GM19239 (cell line): Measurements from ENCODE around the gene DCTN2.
"Not testable (repeated sequence)": the region's sequence is repeated elsewhere in the genome, so short reads cannot be mapped to it uniquely, and the experiment has no call there.

ENCODE experiments used
- DNase-seq: peaks from one replicate; pipeline ENCODE4 v3.0.0; 2011; ENCODE audit warnings: low spot score; ENCODE audit not compliant: insufficient read length
- FAIRE-seq: peaks from 2 replicates; lab custom pipeline; 2011; peaks lifted over from hg19 to GRCh38; lab: Jason Lieb, UNC

The DCTN2 gene

DNA sequence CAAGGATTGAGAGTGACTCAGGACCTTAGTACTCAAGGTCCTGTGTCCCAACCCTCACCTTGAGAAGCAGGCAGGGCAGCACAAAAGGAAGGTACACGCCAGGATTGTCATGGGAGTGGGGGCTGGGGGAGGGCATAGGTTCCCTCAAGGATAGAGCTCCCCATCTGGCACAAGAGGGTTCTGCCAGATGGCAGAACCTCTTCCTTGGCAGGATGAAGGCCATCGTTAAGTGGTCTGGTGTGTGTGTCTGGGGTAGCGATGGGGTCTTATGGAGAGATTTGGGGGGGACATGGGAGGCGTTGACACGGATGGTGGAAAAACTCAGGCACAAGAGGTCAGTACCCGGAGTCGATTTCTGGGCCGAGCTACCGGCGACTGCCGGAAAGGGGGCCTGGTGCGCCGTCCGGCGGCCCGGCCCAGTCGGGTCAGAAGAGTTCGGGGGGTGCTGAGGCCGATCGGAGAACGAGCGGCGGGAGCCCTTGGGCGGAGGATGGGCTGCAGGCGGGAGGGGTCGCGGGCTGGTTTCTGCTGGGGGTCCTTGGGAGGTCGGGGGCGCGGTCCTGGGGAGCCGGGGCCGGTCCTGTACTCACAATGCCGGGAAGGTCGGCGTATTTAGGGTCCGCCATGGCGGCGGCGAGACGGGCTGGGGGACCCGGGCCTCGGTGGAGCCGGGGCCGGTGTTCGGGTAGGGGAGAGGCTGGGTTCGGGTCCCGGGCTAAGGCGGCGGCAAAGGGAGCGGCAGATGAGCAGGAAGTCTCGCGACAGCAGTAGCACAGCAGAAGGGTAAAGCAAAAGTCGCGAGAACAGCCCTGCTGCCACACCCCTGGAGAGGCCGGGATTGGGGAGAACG, at the start of gene DCTN2:
Gene DCTN2 (minus strand): TSS at position 755 of the 850 bp plus-strand sequence. CDS start 129 bp downstream, at position 626.
- DNase-seq, result peak; percentile 99

DNA sequence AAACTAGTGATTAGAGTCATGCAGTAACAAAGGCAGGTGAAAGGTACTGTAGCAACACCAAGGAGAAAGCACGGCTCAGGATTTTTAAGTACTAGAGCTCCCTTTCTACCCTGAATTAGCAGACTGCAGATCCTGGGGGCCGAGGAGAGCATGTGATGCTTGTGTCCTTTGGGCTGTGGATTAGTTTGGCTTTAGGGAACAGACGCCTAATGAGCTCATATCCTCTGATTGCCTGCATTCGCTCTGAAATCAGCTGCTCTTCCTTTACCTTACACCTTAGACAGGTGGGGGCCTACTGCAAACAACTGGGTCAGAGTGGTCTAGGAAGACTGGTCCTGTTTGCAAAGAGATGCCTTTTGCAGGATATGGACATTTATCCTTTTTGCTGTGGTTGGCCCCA, 46.2 kb upstream of the DCTN2 start:
- FAIRE-seq, result no peak
- DNase-seq, result no peak

More for the DNA sequence above, at the start of gene DCTN2:
- peak; percentile 94 for FAIRE-seq

DNA sequence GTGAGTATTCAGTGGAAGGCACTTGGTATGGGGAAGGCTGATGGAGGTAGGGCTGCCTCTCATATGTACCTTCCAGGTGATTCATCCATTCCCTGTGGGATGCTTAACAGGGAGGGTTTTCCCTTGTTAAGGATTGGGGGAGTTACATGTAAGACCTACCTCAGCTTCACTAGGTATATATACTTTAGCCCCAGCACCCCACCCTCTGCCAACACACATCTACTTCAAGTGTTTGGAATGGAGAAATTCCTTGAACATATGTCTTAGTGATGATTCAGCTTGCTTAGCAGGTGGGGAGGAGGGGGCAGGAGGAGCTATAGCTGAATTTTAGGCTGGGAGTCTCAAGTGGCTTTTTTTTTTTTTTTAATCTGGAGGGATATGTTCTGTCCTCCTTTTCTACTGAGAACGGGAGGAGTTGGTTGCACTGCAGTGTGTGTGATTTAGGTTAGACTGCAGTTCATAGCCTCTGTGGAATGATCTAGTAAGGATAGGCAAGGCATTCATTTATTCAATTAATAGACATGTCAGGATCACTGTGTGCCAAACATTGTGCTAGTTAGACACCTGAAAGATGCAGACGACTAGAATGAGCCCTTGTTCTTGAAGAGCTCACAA, 45.7 kb upstream of the DCTN2 start:
- no peak for FAIRE-seq
- no peak for DNase-seq

DNA sequence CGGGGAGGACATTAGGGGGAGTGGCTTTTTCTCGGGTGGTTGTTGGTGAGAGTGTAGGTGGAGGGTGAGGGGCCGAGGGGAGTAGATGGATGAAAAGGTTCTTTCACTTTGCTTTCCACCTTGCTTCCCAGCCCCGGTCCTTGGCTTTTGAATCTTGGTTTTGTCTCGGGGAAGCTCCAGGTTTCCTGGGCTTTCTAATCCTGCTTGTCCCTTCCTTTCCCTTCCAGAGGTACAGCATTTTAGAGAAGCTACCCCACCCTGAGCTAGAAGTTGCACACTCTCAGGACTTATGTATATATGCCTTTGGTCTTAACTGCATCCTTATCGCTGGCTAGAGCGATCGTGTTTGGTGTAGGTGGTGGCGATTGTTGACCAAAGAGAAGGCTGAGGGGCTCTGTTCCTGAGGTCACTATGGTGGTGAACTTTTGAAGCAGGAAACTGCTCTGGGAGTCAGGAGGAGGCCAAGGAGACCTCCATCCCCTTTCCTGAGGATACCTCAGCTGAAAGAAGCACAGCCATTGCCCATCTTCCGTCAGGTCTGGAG, 44.9 kb upstream of the DCTN2 start:
- FAIRE-seq (no peak), DNase-seq (no peak)

DNA sequence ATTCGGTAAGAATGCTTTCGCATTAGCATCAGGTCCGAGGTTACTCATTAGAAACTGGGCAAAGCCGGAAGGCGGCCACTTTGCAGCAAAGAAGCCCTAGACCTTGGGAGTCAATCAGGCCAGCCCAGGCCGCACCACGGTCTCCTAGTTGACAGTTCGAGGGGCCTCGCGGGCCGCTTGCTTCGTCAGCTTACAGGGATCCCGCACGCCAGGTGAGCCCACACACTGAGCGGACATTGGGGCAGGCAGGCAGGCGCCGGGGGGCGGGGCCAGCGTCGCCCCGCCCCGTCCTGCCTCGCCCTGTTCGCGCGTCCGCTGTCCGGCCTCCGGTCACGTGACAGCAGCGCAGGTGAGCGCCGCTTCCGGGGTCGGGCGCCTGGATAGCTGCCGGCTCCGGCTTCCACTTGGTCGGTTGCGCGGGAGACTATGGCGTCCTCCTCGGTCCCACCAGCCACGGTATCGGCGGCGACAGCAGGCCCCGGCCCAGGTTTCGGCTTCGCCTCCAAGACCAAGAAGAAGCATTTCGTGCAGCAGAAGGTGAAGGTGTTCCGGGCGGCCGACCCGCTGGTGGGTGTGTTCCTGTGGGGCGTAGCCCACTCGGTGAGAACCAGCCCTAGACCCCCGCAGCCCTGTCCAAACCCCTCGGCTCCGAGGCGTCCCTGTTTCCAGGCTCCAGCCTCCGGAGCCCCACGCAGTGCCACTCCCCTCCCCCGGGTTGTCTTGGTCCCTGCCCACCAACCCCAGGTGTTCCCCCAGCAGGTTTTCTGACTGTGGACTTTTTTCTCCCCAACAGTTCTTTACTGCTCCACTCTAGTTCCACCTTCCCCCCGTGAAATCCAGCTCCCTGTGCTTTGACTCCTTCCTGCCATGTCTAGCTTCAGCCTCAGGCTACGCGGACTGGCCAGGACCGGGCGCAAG, 44.1 kb upstream of the DCTN2 start, which contains the start of gene PIP4K2C:
Gene PIP4K2C (plus strand): TSS at position 329 of the 918 bp plus-strand sequence. CDS start 98 bp downstream, at position 427.
- FAIRE-seq (peak; percentile 71), DNase-seq (peak; percentile 93)

DNA sequence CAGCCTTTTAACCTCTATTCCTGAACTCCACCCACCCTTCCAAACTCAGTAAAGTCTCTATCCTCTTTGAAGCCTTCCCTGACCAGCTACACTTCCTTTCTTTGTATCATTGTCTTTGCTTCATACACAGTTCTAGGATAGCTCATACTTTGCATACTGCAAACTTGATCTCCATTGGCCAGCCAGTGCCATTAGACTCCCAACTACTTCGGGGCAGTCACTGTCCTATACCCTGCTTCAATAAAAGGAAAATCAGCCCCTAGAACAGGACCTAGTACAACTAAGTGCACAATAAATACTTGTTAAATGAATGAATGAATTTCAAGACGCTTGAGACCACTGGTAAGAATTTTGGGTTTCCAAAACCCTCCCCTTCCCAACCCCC, 43.5 kb upstream of the DCTN2 start:
- FAIRE-seq, result no peak
- DNase-seq, result no peak

DNA sequence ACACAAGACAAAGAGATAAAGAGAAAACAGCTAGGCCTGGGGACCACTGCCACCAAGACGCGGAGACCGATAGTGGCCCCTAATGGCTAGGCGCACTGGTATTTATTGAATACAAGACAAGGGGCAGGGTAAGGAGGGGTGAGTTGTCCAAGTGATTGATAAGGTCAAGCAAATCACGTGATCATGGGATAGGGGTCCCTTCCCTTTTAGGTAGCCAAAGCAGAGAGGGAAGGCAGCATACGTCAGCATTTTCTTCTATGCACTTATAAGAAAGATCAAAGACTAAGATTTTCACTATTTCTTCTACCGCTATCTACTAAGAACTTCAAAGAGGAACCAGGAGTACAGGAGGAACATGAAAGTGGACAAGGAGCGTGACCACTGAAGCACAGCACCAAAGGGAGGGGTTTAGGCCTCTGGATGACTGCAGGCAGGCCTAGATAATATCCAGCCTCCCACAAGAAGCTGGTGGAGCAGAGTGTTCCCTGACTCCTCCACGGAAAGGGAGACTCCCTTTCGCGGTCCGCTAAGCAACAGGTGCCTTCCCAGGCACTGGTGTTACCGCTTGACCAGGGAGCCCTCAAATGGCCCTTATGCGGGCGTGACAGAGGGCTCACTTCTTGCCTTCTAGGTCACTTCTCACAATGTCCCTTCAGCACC, 42.1 kb upstream of the DCTN2 start:
- not testable (repeated sequence) for DNase-seq, FAIRE-seq

DNA sequence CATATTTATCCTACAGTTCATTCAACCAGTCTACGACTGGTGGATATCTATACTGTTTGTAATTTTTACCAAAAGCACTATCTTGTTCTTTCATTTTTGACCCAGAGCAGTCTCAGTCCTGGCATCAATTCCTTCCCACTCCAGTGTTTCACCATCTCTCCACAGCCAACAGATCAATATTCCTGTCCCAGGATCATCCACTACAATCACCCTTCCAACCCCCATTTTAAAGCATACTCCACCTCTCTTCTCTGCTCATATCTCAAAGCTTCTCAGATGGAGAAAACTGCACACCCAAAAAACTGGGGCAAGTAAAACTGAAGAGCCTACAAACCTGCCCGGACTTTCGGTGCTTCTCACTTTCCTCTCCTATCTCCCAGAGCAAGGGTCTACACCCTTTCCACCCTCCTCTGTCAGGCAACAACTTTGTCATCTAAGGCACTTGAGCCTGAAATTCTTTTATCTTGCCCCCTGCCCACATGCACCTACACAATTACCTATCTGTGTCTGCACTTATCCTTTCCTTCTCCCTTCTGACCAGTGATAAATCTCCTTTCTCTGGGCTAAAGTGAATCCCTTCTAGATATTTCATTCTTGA, 39.9 kb upstream of the DCTN2 start:
- FAIRE-seq, result no peak

DNA sequence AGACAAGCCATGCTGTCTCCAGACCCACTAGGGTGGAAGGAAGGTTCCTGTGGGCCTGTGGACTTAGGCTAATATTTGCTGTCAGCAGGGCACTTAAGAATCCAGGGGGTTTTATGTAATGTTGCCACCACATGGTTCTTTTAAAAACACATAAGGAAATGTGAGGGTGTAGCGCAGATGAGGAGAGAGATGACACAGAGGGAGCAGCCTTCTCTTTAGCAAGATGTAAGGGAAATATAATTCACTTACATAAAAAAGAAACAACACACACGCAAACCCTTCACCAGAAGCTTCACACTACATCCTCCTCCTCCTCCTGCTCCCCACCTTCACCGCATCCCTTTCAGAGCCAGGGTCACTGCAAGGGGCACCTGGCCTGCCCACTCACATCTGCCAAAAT, 39.1 kb upstream of the DCTN2 start:
- FAIRE-seq (no peak), DNase-seq (no peak)

More for the DNA sequence above, 39.9 kb upstream of the DCTN2 start:
- no peak for DNase-seq

DNA sequence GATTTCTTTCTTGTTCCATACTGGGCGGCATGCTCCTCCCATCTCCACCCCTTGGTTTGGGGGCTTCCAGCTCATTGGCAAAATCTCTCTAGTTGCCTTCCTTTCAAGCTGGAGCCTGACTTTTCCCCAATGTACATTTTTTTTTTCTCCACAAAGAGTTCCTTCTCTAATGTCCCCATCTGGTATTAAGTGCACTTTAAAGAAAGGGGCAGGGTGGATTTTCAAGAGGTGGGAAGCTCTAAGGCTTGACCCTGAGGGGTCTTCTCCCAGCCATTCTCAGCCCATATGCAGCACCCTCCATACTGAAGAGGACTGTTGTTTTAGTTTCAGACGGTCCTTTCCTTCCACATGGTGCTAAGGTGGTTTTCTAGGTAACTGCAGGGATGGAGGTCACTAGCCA, 38.2 kb upstream of the DCTN2 start:
- DNase-seq (no peak), FAIRE-seq (no peak)

DNA sequence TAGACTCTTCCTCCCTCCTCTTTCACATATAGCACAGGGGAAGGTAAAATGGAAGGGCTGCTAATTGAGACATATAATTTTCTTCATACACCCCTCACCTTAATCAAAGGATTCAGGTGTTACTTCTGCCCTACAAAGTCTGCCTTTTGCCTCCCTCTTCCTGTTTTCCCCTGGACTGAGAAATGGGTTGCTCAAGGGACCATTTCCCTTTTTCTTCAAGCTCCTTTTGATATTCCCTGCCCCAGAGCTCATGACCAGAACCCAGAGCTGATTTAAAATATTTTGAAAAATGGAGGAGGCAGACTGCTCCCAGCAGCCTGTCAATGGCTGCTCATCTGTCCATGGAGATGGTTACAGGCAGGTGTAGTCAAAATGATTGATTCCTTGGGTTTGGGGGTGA, 37.7 kb upstream of the DCTN2 start:
- FAIRE-seq (no peak), DNase-seq (no peak)

DNA sequence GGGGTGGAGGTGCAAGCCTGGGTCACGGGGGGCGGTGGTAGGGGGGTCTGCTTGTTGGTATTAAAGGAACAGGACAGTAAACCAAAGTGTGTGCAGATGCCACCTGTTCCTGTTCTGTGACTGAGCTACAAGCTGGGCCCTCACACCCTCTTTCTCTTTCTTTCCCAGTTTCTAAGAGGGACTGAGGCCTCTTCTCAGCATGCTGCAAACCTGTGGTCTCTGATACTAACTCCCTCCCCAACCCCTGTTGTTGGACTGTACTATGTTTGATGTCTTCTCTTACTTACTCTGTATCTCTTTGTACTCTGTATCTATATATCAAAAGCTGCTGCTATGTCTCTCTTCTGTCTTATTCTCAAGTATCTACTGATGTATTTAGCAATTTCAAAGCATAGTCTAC, 37.1 kb upstream of the DCTN2 start:
- FAIRE-seq (no peak), DNase-seq (no peak)

DNA sequence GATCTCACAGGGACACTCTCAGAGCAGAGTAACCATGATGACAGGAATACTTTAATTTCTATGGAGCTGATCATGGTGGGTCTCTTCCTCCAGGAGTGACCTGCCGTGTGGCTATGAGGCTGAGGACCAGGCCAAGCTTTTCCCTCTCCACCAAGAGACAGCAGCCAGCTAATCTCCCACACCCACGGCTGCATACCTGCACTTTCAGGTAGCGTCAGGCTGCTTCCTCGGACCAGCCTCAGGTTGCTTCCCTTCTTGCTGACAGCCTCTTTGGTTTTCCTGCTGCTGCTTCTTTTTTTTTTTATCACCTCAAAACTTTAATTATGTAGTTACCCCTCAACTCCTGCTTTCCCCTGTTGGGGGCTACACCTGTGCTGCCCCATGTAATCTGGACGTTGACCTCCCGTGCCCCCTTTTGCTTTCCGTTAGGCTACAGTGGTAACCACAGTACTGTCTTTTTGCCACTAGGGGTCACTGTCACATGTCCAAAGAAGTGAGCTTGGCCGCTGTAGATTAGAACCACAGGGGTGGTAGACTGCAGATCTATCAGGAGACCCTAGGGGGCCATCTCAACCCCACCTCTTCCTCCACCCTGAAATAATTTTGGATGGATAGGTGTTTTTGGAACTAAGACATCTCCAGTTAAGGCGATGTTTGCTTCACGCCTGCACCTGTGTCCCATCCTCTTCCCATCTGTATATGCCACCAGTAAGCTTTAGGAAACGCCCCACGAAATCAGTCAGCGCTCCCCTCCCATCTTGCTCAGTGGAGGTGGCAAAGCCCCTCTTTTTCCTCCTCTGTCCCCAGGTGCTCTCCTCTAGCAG, 36.2 kb upstream of the DCTN2 start:
- DNase-seq, result peak; percentile 84

DNA sequence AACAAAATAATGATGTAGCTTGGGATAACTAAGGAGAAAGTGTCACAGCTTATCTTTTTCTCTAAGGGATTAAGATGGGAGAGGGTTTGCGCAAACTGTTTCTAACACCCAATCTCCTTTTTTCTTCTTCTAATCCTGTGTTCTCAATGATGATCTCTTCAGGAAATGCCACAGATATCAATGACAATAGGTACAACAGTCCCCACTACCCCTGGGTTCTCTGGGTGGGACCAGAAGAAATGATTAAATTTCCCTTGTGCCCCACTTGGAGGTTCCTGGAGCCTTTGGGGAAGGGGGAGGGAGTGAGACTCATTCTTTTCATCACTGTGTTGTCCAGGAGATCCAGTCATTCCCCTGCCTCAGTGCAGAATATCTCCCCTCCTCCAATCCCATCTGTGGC, 35.4 kb upstream of the DCTN2 start:
- no peak for FAIRE-seq
- no peak for DNase-seq

More for the DNA sequence above, 36.2 kb upstream of the DCTN2 start:
- FAIRE-seq, result peak; percentile 79

DNA sequence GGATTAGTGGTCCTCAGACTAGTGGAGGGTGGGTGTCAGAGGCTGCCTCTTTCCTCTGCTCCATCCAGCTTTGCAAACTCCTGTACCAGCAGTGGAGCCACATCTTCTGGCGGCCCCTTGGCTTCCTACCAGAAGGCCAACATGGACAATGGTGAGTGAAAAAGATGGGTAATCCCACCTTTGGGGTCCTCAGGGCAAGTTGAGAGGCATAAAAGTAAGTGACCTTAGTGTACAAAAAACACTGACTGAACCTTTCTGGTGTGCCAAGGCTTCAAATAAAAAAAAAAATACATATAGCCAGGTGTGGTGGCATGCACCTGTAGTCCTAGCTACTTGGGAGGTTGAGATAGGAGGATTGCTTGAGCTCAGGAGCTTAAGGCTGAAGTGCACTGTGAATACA, 34.8 kb upstream of the DCTN2 start:
- DNase-seq (no peak), FAIRE-seq (no peak)

DNA sequence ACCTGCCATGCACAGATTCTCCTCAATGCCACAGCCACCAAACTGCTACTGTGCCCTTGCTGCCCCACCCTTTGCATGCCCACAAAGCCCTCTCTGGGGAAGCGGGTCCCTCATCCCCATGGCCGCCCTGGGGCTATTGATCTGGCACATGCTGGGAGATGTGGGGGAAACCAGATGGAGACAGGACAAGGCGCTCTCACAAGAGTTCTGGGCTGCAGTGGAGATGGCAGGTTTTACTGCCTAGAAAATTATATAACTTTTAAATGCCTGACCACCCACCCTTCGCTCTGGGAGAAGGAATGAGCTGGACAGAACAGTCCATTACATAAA, 33.4 kb upstream of the DCTN2 start:
- FAIRE-seq, result no peak

DNA sequence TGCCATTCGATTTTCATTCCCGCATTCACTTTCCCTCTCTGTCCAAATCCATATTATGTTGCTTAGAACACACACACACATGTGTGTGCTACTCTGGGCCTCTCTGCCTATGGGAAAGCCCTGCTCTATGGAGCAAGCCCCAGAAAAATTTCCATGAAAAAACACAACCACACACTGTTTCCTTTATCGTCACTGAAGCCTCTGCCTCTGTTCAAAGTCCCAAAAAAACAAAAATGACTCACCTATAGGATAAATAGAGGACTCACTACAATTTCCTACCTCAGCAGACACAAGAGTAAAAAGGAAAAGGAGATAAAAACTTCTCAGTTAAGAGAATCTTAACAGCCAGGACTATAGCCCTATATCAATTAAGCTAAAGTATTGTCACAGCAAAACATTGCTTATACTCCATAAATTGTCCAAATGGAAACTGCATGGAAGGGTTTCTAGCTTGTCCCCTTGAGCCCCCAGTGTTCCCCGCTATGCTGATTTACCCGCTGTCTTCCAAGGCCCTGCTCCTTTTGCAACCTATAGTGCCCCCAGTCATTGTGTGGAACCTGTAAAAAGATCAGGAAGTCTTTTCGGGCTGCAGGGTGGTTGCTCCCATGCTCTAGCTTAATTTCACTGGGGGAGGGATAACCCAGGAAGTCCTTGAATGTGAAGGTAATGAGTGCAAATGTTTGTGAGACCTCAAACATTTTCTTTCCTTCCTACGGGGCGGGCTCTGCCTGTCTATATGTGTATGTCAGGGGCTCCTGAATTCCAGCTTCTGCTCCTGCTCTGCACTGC, 32.9 kb upstream of the DCTN2 start:
- FAIRE-seq (no peak), DNase-seq (no peak)

More for the DNA sequence above, 33.4 kb upstream of the DCTN2 start:
- DNase-seq, result no peak

DNA sequence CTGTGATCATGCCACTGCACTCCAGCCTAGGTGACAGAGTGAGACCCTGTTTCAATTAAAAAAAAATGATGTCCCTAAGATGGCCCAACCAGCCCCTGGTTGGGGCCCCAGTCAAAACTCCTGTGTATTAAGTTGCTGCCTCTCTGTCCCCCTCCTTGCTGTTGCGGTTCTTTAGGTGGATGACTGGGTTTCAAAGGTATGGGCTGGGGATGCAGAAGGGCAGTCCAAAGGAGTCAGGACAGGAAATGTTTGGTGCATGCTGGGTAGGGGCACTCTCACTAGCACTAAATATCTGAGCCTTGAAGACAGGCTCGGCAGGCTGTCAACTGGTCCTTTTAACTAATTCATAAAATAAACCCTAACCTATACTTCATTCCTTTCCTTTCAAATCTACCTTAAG, 32.0 kb upstream of the DCTN2 start:
- FAIRE-seq, result no peak
- DNase-seq, result no peak
